Ovary (tissue), 3 donors: ENCODE measurements around the gene HSPA4L.

ENCODE experiments used
- EP300 ChIP-seq: sonication (generic); formaldehyde crosslinking; IDR thresholded peaks from one replicate; pipeline ENCODE4 v1.6.1; 2017; ENCODE audit warnings: antibody characterized with exemption
- POLR2A ChIP-seq: fragments of 450-650 bp; IDR thresholded peaks from one replicate; pipeline ENCODE4 v1.6.1; 2017; ENCODE audit warnings: antibody characterized with exemption, mild to moderate bottlenecking, moderate library complexity
- TF ChIP-seq, protein P1 (sequence below), 3 donors: fragments of 450-650 bp in 2 of 3; fragments of 200-600 bp in 1 of 3; IDR thresholded peaks; one replicate each; pipeline versions ENCODE4 v1.5.1 to v1.8.0; 2016 to 2022; ENCODE audit warnings: antibody characterized with exemption in 3 of 3, mild to moderate bottlenecking in 1 of 3
- donor health status: DM: no; HTN: no; CAD: no.

DNA sequence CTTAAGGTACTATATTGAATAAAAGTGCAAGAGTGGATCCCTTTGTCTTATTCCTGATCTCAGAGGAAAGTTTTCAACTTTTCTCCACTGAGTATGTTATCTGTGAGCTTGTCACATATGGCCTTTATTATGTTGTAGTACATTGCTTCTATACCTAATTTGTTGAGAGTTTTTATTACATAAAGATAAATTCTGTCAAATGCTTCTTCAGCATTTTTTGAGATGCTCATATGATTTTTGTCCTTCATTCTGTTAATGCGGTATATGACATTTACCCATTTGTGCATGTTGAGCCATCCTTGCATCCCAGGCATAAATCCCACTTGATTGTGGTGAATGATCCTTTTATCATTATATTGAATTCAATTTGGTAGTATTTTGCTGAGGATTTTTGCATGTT, 40.9 kb upstream of the HSPA4L start:
- TF ChIP-seq, protein P1, sequence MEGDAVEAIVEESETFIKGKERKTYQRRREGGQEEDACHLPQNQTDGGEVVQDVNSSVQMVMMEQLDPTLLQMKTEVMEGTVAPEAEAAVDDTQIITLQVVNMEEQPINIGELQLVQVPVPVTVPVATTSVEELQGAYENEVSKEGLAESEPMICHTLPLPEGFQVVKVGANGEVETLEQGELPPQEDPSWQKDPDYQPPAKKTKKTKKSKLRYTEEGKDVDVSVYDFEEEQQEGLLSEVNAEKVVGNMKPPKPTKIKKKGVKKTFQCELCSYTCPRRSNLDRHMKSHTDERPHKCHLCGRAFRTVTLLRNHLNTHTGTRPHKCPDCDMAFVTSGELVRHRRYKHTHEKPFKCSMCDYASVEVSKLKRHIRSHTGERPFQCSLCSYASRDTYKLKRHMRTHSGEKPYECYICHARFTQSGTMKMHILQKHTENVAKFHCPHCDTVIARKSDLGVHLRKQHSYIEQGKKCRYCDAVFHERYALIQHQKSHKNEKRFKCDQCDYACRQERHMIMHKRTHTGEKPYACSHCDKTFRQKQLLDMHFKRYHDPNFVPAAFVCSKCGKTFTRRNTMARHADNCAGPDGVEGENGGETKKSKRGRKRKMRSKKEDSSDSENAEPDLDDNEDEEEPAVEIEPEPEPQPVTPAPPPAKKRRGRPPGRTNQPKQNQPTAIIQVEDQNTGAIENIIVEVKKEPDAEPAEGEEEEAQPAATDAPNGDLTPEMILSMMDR (IDR thresholded peaks at IDR 0.05): no peak
- TF ChIP-seq POLR2A (no peak), EP300 (no peak)
